IPS-18c (cell line): ENCODE measurements around the gene PDE12.

ENCODE experiments used
- H3K4me3 ChIP-seq: 2 replicates; pipeline ENCODE4 v1.7.0; 2013; ENCODE audit warnings: low read depth, mild to moderate bottlenecking, low read length, moderate library complexity; ENCODE audit not compliant: insufficient read depth
- H3K9me3 ChIP-seq: one replicate; pipeline ENCODE4 v1.6.1; 2013; ENCODE audit warnings: mild to moderate bottlenecking, low read length, moderate library complexity; ENCODE audit not compliant: control insufficient read depth, insufficient read depth

The PDE12 gene, protein sequence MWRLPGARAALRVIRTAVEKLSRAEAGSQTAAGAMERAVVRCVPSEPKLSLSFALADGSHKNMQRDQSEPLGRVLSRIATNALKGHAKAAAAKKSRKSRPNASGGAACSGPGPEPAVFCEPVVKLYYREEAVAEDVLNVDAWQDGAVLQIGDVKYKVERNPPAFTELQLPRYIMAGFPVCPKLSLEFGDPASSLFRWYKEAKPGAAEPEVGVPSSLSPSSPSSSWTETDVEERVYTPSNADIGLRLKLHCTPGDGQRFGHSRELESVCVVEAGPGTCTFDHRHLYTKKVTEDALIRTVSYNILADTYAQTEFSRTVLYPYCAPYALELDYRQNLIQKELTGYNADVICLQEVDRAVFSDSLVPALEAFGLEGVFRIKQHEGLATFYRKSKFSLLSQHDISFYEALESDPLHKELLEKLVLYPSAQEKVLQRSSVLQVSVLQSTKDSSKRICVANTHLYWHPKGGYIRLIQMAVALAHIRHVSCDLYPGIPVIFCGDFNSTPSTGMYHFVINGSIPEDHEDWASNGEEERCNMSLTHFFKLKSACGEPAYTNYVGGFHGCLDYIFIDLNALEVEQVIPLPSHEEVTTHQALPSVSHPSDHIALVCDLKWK

DNA sequence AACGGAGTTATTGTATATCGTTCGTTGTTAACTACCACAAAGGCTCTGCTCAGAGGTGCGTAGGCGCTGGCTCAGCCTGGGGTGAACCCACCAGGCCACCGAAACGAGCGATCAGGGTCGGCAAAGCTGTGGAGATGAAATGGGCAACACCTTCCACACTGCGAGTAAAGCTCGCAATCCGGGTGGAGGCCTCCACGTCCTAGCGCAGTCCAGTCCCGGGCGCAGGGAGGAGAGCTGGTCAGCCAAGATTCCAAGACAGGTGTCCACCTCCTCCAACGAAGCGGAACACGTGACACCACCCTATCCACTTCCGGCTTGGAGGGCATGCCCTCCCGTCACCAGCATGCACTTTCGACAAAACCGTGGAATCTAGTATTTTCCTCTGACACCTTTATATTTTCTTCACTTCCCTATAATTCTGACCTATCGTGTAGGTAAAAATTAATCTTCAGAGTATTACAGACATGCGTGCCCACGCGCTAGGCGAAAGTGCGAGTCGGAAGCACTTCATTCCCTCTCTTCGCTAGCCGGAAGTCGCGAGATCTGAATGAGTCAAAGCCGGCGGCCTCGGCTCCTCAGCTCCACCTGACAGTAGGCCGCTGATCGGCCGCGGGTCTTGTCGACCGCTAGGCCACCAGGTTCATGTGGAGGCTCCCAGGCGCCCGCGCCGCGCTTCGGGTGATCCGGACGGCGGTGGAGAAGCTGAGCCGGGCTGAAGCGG is at the start of gene PDE12:
PDE12 (plus strand) TSS at position 537 of the 721 bp plus-strand sequence; CDS start at position 643, 106 bp downstream.
- Histone ChIP-seq H3K4me3 (peak within 1 kb of the TSS; percentile 84), H3K9me3 (no peaks in the 10 kb centered on the region)

DNA sequence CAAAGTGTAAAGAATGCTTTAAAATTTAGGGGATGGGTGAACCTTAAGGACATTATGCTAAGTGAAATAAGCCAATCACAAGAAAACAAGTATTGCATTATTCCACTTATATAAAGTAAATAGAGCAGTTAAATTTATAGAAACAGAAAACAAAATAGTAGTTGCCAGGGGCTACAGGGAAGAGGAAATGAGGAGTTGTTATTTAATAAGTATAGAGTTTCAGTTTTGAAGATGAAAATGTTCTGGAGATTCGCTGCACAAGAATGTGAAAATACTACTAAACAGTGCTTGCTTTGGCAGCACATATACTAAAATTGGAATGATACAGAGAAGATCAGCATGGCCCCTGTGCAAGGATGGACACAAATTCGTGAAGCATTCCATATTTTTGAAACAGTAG is 43.9 kb upstream of the PDE12 start:
- Histone ChIP-seq H3K4me3 (no peak overlapping the region), H3K9me3 (no peaks in the 10 kb centered on the region)

DNA sequence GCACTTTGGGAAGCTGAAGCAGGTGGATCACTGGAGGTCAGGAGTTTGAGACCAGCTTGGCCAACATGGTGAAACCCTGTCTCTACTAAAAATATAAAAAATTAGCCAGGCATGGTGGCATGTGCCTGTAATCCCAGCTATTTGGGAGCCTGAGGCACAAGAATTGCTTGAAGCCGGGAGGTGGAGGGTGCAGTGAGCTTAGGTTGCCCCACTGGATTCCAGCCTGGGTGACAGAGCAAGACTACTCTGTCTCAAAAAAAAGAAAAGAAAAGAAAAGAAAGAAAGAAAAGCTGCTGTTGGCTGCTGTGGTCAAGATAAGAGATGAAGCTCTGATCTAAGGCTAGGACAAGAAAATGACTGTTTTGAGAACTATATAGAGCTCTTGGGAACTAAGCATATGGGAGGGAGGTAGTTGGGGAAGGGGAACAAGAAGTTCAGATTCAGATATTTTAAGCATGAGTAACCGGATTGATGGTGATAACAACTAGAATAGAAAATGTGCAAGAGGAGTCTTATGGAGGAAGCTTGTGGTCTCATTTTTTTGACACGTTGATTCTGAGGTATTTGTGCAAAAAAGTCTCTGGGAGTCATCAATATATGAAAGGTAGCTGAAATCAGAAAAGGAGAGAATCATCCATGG is 37.7 kb upstream of the PDE12 start:
- H3K4me3 ChIP-seq = no peak overlapping the region
- H3K9me3 ChIP-seq = no peaks in the 10 kb centered on the region

- peaks cover 2% of the 10 kb centered on the region for H3K9me3 ChIP-seq
- H3K4me3 ChIP-seq = no peak overlapping the region
Observed at GRCh38 chr3:57530071-57530608, 25.9 kb upstream of the PDE12 start.

DNA sequence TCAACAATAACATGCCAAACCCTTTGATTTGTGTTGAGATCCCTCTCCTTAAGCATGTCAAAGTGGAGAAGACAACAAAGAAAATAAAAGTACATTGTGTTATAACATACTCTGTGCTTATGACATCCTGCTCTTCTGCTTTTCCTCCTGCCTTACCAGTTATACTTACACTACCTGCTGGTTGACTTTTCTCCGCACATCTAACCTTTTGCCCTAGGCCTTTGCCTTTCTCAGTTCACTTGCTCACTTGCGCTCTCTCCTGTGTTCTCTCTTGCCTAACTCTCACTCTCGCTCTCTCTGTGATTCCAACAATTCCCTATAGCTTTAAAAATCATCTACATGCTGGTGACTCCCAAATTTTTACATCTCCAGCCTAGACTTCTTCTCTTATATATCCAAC is 17.6 kb upstream of the PDE12 start:
- Histone ChIP-seq H3K9me3 (peaks cover 2% of the 10 kb centered on the region), H3K4me3 (no peak overlapping the region)

DNA sequence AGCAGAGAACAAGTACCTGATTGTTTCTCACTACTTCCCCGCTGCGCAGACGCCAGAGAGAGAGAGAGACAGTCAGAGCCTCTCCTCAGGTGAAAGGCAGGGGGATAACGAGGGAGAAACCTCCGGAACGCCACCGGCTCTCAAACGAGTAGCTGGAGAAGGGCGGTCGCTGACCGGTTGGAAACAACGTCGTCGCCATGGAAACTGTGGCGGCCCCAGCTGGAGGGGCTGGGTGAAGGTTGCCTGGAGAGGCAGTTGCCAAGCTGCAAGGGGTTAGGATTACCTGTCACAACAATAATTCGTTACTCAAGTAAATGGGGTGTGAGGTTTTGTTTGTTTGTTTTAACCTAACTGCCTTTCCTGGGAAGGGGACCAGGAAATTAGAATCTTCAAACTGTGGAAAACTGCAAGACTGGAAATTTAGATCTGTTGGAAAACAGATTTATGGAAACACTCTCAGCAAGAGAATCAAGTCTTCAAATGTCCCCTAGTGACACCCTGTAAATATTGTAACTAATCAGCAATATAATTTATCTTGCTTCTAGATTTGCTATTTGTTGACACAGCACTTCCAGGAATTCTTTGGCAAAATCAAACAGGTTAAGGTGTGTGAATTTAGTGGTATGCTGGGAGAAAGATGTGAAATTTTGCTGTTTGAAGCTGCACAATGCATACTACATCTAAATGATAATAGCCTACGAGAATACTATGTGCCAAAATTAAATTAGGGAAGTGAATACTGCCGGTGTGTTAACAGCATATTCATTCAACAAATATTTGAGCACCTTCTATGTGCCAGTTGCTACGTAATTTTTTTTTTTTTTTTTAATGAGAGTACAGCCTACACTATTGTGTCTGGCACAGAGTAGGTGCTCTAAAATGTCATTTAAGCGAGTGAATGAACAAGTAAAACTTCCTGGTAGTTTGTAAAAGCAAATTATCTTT is 11.6 kb upstream of the PDE12 start, which contains the start of gene DNAH12:
DNAH12 (minus strand) TSS at position 164 of the 945 bp plus-strand sequence. CDS start 1,474 bp downstream, outside the sequence.
- H3K4me3 ChIP-seq = peak within 1 kb of the TSS; percentile 0; the same call in 1 of the 2 replicates
- H3K9me3 ChIP-seq = no peaks in the 10 kb centered on the region

GRCh38 chr3:57545636-57546268 is 10.3 kb upstream of the PDE12 start:
- Histone ChIP-seq H3K4me3 (no peak overlapping the region), H3K9me3 (no peaks in the 10 kb centered on the region)

DNA sequence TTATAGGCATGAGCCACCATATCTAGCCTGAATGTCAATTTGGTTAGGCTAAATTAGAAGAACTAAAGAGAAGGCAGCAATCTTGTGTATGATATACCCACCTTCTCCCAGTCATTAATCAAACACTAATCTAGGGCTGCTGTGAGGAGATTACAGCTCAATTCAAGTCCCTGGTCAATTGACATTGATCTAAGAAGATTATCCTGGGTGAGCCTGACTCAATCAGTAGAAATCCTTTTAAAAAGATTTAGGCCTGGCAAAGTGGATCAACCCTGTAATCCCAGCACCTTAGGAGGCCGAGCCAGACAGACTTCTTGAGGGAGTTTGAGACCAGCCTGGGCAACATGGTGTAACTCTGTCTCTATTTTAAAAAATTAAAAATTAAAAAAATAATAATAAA is 9.5 kb upstream of the PDE12 start:
- no peak overlapping the region for H3K4me3 ChIP-seq

DNA sequence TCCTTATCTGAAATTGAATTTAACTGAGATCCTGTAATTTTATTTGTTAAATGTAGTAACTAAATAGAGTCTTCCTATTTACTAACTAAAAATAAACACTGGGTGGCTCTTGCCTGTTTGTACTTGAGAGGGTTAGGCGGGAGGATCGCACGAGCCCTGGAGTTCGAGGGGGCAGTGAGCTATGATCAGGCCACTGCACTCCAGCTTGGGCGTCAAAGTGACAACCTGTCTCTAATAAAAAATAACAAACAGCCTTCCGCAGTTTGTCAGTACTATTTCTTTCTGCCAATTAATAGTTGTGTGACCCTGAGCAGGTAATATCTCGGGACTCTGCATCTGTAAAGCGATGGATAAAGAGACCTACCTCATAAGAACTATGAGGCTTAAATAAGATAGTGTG is 768 bp upstream of the PDE12 start:
- H3K4me3 ChIP-seq = peak overlapping the region; percentile 84
- H3K9me3 ChIP-seq = no peaks in the 10 kb centered on the region

More for the DNA sequence above, 9.5 kb upstream of the PDE12 start:
- no peaks in the 10 kb centered on the region for H3K9me3 ChIP-seq

DNA sequence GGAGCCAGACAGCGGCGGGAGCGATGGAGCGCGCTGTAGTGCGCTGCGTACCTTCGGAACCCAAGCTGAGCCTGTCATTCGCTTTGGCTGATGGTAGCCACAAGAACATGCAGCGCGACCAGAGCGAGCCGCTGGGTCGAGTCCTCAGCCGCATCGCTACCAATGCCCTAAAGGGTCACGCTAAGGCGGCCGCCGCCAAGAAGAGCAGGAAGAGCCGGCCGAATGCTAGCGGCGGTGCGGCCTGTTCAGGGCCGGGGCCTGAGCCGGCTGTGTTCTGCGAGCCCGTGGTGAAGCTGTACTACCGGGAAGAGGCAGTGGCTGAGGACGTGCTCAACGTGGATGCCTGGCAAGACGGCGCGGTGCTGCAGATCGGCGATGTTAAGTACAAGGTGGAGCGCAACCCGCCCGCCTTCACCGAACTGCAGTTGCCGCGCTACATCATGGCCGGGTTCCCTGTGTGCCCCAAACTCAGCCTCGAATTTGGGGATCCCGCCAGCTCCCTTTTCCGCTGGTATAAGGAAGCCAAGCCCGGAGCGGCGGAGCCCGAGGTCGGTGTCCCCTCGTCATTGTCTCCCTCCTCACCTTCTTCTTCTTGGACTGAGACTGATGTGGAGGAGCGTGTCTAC is 498 bp downstream of the PDE12 start:
- Histone ChIP-seq H3K4me3 (peak overlapping the region; percentile 84), H3K9me3 (no peaks in the 10 kb centered on the region)

DNA sequence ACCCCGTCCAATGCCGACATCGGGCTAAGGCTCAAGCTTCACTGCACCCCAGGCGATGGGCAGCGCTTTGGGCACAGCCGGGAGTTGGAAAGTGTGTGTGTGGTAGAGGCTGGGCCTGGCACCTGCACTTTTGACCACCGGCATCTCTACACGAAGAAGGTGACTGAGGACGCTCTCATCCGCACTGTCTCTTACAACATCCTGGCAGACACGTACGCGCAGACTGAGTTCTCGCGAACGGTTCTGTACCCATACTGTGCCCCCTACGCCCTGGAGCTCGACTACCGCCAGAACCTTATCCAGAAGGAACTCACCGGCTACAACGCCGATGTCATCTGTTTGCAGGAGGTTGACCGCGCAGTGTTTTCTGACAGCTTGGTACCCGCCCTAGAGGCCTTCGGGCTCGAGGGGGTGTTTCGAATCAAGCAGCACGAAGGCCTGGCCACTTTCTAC is 1.0 kb downstream of the PDE12 start:
- Histone ChIP-seq H3K4me3 (peak overlapping the region; percentile 84), H3K9me3 (no peaks in the 10 kb centered on the region)

- Histone ChIP-seq H3K9me3 (no peaks in the 10 kb centered on the region), H3K4me3 (no peak overlapping the region)
Observed at GRCh38 chr3:57559526-57559925, 3.5 kb downstream of the PDE12 start.

DNA sequence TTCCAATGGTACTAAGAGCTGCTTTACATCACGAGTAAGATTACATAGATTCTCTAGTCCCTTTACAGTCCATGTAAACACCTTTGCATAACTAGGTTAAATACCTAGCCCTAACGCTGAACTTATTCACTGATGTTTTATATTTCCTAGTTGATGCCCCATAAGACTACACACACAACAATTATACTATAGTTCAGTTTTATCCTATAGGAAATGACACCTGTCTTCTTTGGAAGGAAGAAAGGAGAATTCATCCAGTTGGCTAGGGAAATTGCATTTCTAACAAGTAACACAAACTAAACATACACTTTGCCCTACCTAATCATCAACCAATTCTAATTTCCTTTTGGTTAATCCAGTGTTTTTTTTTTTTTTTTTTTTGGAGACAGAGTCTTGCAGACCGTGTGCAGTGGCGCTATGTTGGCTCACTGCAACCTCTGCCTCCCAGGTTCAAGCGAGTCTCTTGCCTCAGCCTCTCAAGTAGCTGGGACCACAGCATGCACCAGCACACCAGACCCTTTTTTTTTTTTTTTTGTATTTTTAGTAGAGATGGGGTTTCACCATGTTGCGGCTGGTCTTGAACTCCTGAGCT is 13.9 kb downstream of the PDE12 start:
- Histone ChIP-seq H3K4me3 (no peak overlapping the region), H3K9me3 (no peaks in the 10 kb centered on the region)

- Histone ChIP-seq H3K4me3 (no peak overlapping the region), H3K9me3 (no peaks in the 10 kb centered on the region)
Observed at GRCh38 chr3:57570878-57571277, 14.8 kb downstream of the PDE12 start.

DNA sequence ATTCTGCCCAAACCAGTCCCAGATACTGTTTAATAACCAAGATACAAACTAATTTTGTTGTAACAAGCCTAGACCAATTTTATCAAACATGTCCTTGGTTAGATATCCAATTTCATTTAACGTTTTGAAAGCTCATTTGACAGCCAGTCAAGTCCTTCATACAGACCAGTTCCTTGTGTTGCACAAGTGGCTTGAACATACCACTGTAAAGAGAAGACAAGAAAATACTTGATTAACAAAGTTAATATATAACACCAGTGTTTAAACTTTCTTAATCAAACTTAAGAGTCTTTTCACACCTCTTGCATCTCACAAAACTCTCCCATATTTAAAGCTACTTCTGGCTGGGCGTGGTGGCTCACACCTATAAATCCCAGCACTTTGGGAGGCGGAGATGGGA is 16.0 kb downstream of the PDE12 start:
- H3K9me3 ChIP-seq = no peaks in the 10 kb centered on the region
- H3K4me3 ChIP-seq = no peak overlapping the region
